Cardiac fibroblast (primary cell): ENCODE results near the gene DDR2.

Source experiments
- DNase-seq, 2 donors: peaks; one replicate each; pipeline versions ENCODE4 v3.0.0 to v3.0.0-alpha.2; 2010; ENCODE audit warnings: low read depth in 2 of 2
- H3K4me3 ChIP-seq, 2 donors: replicated peaks in 1 of 2; 1 replicate in 1 of 2; 2 replicates in 1 of 2; pipeline ENCODE4 v1.5.1; 2011; ENCODE audit warnings: low read depth in 2 of 2, low read length in 2 of 2, mild to moderate bottlenecking in 2 of 2, moderate library complexity in 1 of 2
- TF ChIP-seq, protein P1 (sequence below): IDR thresholded peaks from one replicate; pipeline ENCODE4 v1.5.1; 2011; ENCODE audit warnings: low read depth, mild to moderate bottlenecking, low read length, inconsistent platforms

The DDR2 gene

DNA sequence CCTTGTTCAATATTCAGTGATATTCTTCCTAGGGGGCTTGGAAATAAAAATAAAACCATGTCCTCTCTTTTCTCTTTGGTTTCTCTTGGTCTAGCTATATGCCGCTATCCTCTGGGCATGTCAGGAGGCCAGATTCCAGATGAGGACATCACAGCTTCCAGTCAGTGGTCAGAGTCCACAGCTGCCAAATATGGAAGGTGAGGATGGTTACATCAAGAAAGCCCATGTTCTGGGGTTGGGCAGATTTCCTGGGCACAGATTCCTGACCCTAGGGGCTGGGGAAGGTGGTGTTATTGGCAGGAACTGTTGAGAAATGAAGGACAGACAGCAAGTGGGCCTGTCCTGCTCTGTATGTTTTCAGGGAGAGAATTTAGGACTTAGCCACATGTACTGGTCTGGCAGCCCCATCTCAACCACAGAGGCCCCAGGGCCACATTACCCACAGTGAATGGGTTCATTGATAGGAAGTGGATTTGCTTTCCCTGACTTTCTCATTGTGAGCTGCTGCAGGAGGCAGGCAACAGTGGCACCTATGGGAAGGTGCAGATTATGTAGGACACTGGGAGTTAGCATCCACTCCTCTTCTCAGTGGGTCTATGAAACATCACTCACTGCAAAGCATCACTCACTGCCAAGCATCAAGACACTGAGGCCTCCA is 120.9 kb downstream of the DDR2 start:
- H3K4me3 ChIP-seq: no peak overlapping the region
- DNase-seq: no peak
- TF ChIP-seq, protein P1, sequence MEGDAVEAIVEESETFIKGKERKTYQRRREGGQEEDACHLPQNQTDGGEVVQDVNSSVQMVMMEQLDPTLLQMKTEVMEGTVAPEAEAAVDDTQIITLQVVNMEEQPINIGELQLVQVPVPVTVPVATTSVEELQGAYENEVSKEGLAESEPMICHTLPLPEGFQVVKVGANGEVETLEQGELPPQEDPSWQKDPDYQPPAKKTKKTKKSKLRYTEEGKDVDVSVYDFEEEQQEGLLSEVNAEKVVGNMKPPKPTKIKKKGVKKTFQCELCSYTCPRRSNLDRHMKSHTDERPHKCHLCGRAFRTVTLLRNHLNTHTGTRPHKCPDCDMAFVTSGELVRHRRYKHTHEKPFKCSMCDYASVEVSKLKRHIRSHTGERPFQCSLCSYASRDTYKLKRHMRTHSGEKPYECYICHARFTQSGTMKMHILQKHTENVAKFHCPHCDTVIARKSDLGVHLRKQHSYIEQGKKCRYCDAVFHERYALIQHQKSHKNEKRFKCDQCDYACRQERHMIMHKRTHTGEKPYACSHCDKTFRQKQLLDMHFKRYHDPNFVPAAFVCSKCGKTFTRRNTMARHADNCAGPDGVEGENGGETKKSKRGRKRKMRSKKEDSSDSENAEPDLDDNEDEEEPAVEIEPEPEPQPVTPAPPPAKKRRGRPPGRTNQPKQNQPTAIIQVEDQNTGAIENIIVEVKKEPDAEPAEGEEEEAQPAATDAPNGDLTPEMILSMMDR: no peak

DNA sequence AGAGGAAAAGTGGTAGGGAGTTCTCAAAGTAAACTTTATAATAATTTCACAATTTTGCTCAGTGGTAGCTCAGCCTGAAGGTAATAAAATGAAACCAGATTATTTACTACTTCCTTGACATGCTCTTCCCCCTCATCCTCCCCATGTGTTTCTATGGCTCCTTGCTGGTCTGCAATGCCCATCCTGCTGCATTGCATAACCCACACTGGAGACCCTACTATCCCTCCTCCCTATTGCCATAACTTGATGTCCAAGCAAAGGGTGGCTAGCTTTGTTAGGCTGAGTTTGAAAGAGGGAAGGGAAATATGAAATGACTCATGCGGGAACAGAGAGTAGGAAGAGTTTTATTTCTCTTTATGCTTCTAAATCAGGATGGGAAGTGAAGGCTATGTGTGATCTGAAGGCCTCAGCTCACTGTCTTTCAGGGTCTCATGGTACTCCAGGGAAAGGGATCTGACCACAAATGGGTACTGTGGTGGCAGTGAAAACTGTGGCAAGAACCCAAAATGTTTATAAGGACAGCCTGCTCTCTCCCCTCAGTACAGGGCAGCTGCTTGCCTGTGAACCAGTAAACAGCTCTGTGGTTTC is 121.8 kb downstream of the DDR2 start:
- TF ChIP-seq, protein P1: no peak
- DNase-seq: peak in 1 of 2 donors; percentile 22
- H3K4me3 ChIP-seq: no peak overlapping the region

DNA sequence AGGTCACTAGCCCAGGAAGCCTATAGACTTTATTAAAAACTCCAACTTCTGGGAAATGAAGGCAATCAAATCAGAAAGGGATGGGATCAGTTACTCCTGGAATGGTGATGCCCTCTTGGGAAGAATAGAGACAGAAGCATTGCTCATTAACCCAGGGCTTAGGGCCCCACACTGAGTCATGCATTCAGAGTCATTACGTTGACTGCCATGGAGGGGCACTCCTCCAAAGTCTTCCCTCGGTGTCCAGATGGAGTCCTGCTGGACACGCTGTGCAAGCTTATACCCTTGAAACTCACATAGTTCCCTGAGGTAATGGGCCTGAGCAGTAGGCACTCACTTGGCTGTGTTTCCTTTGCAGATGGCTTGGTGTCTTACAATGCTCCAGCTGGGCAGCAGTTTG is 123.0 kb downstream of the DDR2 start:
- H3K4me3 ChIP-seq: no peak overlapping the region
- TF ChIP-seq, protein P1: no peak
- DNase-seq: peak in 1 of 2 donors; percentile 24

DNA sequence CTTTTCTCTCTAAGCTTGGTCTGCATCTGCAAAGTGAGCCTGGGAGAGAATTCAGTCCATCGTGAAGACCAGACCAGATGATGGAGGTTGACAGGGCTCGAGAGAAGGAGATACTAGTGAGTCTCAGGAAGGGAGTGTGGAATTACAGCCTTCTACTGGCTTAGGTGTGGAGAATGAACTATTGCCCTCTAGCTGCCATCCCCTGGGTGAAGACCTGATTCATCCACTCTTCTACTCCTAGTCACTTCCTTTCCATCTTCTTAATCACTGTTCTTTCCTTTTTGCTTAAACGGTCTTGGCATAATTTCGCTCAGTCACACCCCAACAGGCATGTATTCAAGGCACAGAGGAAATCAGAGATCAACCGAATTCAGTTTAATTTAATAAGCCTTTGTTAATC is 124.3 kb downstream of the DDR2 start:
- TF ChIP-seq, protein P1: no peak

DNA sequence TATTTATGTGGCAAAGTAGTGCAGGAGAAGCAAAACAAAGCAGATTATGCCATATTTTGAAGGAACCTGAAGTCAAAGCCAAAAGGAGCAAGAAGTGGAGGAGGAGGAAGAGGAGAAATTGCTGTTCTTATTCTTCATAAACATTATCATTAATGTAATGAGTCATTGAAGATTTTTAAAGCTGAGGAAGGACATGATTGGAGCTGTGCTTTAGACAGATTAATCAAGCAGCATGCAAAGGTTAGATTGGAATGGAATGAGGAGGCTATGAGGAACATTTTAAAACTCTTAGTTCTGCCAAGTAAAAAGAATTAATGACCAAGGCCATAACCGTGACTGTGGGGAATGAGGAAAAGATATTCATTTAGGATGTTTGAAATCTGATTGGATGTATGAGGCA is 125.2 kb downstream of the DDR2 start:
- DNase-seq: peak in 1 of 2 donors; percentile 13
- H3K4me3 ChIP-seq: no peak overlapping the region
- TF ChIP-seq, protein P1: no peak

More for the DNA sequence above, 124.3 kb downstream of the DDR2 start:
- peak; percentile 12 to 73 for DNase-seq
- no peak overlapping the region for H3K4me3 ChIP-seq

DNA sequence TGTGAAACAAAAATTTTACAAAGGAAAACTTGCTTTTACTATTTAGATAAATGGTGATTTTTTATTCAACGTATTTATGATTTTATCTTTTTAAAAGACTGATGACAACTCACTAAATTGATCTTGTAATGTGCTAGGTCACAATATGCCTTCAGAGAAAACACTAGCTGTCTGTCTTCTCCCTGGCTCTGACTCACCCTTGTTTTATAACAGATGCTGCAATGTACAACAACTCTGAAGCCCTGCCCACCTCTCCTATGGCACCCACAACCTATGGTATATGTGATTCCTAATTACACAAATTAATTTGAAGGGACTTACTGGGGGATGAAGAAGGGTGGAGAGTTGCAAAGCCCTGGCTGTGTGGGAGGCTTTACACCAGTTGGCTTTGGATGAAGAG is 133.5 kb downstream of the DDR2 start:
- no peak overlapping the region for H3K4me3 ChIP-seq
- no peak for DNase-seq
- TF ChIP-seq, protein P1: no peak
